DMS 273 (cell line): ENCODE measurements around the gene GPR149.
A peak's percentile ranks its signal among the peaks of the same experiment; 100 is the strongest.

ENCODE experiments used
- DNase-seq: peaks from one replicate; lab custom pipeline; 2025; ENCODE audit not compliant: unreplicated experiment; lab: John Stamatoyannopoulos, UW

The GPR149 gene

GRCh38 chr3:154349223-154349622 is 80.8 kb downstream of the GPR149 start:
- DNase-seq, result no peak

- no peak for DNase-seq
These were observed 84.4 kb downstream of the GPR149 start for GRCh38 chr3:154345422-154346122.

- no peak for DNase-seq
These were observed 91.4 kb downstream of the GPR149 start for GRCh38 chr3:154338570-154338969.

GRCh38 chr3:154338008-154338407 is 92.0 kb downstream of the GPR149 start:
- DNase-seq, result no peak

- DNase-seq, result peak; percentile 72
These were observed 95.0 kb downstream of the GPR149 start for GRCh38 chr3:154334973-154335420.

- DNase-seq, result no peak
These were observed 102.1 kb downstream of the GPR149 start for GRCh38 chr3:154327871-154328270.

- peak; percentile 74 for DNase-seq
These were observed 105.1 kb downstream of the GPR149 start for GRCh38 chr3:154324919-154325318.

GRCh38 chr3:154323891-154324738 is 105.9 kb downstream of the GPR149 start, which contains the start of gene DHX36:
Gene DHX36 (minus strand): TSS chr3:154324487. CDS start chr3:154324416, 71 bp downstream.
- DNase-seq, result peak; percentile 98

- DNase-seq, result no peak
These were observed 112.8 kb downstream of the GPR149 start for GRCh38 chr3:154316974-154317767.

- no peak for DNase-seq
These were observed 115.8 kb downstream of the GPR149 start for GRCh38 chr3:154314152-154314551.

GRCh38 chr3:154310840-154311239 is 119.2 kb downstream of the GPR149 start:
- no peak for DNase-seq

GRCh38 chr3:154307363-154307762 is 122.6 kb downstream of the GPR149 start:
- no peak for DNase-seq

- DNase-seq, result no peak
These were observed 125.1 kb downstream of the GPR149 start for GRCh38 chr3:154304936-154305335.

GRCh38 chr3:154304116-154304786 is 125.7 kb downstream of the GPR149 start:
- no peak for DNase-seq

- no peak for DNase-seq
These were observed 128.4 kb downstream of the GPR149 start for GRCh38 chr3:154301561-154301960.

GRCh38 chr3:154294016-154294415 is 136.0 kb downstream of the GPR149 start:
- DNase-seq, result no peak

- DNase-seq, result no peak
These were observed 139.8 kb downstream of the GPR149 start for GRCh38 chr3:154290187-154290586.
